T follicular helper cell (primary cell): Measurements from ENCODE around the gene FOSL1.

ENCODE experiments used
- DNase-seq: peaks from one replicate; pipeline ENCODE4 v3.0.0-alpha.2; 2020; ENCODE audit warnings: low read depth

Gene FOSL1

DNA sequence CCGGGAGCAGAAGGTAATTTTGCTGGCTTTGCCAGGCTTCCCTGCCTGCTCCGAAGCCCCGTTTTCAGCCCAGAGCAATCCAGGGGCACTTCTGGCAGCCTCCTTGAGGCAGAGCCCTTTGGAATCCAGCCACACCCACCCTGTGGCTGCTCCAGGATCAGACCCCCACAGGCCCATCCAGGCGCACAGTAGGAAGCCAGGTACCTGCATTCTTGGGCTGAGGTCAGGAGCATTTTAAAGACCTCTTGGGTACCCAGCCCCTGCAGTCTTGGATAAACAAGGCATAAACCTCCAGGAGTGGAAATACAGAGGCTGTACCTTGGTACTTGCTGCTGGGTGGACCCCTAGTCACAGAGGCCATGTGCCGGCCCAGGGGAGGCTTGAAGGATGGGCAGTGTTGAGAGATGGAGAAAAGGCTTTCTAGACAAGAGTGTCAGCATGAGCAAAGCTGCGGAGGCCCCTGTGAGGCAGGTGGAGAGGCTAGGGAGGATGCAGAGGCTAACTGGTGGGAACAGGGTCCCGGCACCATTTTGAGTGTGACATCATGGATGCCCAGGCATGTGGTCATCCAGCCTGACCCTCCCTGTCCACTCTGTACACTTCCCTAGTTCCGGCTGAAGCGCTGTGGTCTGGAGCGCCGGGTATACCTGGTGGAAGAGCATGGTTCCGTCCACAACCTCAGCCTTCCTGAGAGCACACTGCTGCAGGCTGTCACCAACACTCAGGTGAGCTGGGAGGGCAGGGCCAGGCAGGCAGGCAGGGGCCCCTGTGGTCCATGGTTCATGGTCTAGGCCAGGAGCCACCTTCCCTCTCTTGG is 36.1 kb downstream of the FOSL1 start:
- DNase-seq, result no peak

GRCh38 chr11:65862941-65863888 is 37.0 kb downstream of the FOSL1 start:
- DNase-seq, result no peak

GRCh38 chr11:65862191-65862735 is 37.9 kb downstream of the FOSL1 start:
- no peak for DNase-seq

DNA sequence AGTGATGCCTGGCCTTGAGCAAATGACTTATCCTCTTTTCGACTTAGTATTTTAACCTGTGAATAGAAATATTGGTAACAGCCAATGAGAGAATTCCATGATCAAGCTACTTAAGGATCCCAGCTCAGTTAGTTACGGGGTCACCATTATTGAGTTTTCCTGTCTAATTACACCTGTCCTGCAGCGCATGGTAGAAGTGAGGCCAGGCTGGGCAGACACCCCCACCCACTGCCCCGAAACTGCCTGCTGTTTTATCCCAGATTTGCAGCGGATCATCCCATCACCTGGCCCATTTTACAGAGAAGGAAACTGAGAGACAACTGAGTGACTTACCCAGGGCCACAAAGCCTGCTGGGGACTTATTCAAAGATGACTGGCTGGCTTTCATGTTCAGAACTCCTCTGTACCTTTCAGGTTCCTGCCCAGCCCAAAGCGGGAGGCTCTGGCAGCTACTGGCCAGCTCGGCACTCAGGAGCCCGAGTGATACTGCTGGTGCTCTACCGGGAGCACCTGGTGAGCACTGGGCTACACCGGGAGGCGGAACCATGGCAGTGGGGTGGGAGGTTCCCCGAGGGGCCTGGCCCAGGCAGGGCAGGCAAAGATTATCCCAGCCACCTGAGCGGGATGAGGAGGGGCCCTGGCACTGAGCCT is 38.5 kb downstream of the FOSL1 start:
- no peak for DNase-seq

GRCh38 chr11:65861165-65861505 is 39.1 kb downstream of the FOSL1 start:
- DNase-seq, result no peak

GRCh38 chr11:65860278-65861164 is 39.7 kb downstream of the FOSL1 start, which contains the start of gene MUS81:
Gene MUS81 (plus strand): TSS chr11:65860433. CDS start chr11:65860754, 321 bp downstream.
- peak; percentile 92 for DNase-seq

- DNase-seq, result no peak
These were observed 40.3 kb downstream of the FOSL1 start for GRCh38 chr11:65859812-65860277.

DNA sequence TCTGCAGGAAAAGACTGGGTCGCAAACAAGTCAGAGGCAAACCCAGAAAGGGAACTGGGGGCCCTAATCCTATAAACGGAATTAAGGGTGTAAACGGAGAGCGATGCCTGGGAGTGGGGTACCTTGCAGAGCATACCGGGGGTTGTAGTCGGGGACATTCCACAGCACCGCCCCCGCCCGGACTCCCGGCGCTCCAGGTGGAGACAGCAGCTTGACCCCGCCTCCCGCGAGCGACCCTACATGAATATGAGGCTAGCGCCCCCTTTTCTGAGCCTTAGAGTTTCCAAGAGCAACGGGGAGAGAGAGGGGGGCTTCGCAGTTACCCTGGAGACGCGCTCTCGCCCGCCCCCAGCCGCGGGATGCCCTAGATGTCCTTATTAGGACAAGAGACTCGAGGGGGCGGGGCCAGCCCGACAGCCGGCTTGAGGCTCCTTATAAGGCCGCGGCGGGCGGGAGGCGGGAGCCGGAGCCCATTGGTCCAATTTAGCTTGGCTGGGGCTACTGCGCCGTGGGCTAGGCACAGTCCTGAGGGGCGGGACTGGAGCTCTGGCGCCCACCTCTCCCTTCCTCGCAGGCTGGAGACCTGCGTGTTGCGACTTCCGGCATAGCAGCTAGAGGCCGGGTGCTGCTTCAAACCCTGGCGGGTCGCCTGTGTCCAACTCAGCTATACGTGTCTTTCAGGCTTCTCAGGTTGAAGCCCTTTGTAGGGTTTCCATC is 40.9 kb downstream of the FOSL1 start:
- peak; percentile 92 for DNase-seq

- DNase-seq, result no peak
These were observed 41.5 kb downstream of the FOSL1 start for GRCh38 chr11:65858681-65859087.

DNA sequence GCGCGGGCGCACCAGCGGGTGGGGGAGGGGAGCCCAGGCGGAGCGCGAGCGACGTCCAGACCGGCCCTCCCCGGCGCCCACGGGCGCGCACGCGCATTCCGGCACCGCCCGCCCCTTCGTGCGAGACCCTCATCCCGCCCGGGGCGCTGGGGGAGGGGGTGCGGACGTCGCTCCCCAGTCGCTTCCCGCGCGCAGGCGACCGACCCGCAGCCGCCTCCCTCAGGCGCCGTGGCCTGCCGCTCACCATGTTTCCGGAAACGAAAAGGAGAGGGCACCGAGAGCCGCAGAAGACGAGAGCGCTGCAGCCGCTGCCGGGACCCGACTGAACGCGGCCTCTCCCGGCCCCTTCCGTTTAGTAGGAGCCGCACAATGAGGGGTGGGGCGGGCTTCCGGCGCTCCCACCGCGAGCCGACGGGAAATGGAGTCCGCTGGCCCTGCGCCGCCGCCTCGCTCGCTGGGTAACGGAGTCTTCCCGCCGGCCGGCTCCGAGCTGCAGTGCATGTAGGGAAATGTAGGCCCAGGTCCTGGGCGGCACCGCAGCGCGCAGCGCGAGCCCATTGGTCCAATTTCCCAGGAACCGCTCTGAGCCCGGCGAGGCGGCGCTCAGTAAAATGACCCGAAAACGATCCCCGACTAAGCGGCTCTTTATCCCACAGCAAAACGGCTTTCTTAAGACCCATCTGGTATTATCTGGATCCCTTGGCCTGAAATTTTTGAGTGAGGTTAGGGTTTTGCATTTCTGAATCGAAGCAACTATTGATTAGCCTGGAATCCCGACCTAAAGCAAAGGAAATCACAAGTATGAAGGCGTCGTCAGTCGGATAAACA is 42.1 kb downstream of the FOSL1 start, which contains the start of gene CFL1:
Gene CFL1, minus strand, starts transcription at position 328 of the 828 bp plus-strand sequence. Its CDS starts 81 bp downstream, at position 247.
- peak; percentile 95 for DNase-seq

- DNase-seq, result peak; percentile 56
These were observed 42.7 kb downstream of the FOSL1 start for GRCh38 chr11:65857500-65857852.

- peak; percentile 76 for DNase-seq
These were observed 43.3 kb downstream of the FOSL1 start for GRCh38 chr11:65856689-65857499.

- DNase-seq, result no peak
These were observed 44.2 kb downstream of the FOSL1 start for GRCh38 chr11:65855927-65856363.

DNA sequence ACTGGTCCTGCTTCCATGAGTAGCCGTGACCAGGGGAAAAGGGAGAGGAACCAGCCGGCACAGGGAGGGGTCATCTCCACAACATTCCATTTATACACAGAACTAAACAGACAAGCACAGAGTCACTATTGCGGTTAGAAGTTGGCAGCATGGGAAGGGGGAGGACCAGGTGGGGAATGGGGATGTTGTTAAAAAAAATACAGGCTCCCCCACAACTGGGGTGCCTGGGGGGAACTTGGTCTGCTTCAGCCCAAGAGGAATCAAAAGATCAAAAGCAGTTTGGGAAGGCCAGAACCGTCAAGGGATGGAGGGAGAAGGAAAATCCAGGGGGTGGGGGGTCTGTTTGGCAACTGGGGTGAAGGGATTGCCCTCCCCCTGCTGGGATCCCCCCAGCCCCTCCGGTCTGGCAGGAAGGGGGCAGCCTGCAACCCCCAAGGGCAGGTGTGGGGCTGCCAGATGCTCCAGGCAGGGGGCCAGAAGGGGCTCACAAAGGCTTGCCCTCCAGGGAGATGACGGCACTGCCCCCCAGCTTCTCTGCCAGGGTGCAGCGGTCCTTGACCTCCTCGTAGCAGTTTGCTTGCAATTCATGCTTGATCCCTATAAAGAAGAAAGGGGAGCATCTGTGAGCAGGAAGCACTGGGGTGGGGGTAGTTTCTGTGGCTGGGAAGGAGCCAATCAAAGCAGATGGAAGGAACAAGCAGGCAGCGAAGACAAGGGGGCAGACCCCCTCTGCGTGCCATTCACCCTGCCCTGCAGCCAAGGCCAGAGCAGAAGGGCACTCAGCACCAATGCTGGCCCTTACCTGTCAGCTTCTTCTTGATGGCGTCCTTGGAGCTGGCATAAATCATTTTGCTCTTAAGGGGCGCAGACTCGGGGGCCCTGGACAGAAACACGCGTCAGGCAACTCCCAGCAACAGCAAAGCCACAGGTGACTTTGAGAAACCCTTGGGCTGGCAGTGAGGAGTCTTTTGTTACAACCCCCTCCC is 45.0 kb downstream of the FOSL1 start:
- no peak for DNase-seq

- no peak for DNase-seq
These were observed 46.0 kb downstream of the FOSL1 start for GRCh38 chr11:65854161-65854592.

DNA sequence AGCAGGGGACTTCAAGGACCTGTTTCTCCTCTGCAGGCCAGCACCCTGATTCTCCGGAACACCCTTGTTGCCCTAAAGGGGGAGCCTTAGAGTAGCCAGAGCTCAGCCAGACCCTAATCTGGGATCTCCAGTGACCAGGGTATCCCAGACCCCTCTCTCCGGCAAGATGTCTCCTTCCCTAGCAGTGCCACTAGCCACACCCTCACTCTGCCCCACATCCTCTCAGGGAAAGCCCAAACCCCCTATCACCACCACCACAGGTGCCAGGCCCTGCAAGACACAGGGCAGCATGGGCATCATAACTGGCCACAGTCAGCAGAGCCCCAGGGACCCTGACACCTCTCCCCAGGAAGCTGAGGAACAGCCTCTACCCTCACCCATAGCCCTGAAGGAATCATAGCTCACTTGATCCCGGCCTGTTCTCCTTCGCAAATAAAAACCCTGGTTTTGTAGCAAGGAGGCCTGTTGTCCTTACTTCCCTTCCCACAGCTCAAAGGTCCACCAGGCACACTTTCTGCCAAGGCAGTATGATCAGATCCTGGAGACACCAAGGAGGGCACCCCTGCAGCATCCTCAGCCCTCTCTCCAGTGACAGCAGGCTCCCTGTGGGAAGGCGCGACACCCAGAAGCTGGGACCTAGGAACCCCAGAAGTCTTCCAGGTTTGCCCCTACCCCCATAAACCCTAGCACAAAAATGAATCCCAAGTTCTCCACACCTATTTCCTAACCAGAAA is 46.8 kb downstream of the FOSL1 start:
- DNase-seq, result no peak
